ENCODE data around the gene NCF4. TPM values are rescaled to one million over a fixed set of nuclear protein-coding genes. Genes with fewer than 3 reads are reported as not detected.

NCF4 gene
- total RNA-seq, 1 donor from 2014 or later: 6.8 TPM

Other genes with a start within 250 kb of the NCF4 start
- not detected for gene CACNG2, start 157.3 kb upstream of the NCF4 start, total RNA-seq
- 29.3 TPM for gene IFT27, start 84.9 kb upstream of the NCF4 start, total RNA-seq
- gene PVALB, start 44.0 kb upstream of the NCF4 start, total RNA-seq: not detected
- 3.2 TPM for gene CSF2RB, start 52.6 kb downstream of the NCF4 start, total RNA-seq
- gene TST, start 158.4 kb downstream of the NCF4 start, total RNA-seq: 45.8 TPM
- 56.7 TPM for gene MPST, start 158.7 kb downstream of the NCF4 start, total RNA-seq
- 9.8 TPM for gene KCTD17, start 190.7 kb downstream of the NCF4 start, total RNA-seq
- gene TMPRSS6, start 248.7 kb downstream of the NCF4 start, total RNA-seq: not detected